Measurements from ENCODE around the gene APAF1. TPM values are rescaled to one million over a fixed set of nuclear protein-coding genes. Genes with fewer than 3 reads are reported as not detected.

The APAF1 gene
- polyA plus RNA-seq, 1 of the 3 experiments (the other 2 are of a cell fraction) = 3.3 TPM

DNA sequence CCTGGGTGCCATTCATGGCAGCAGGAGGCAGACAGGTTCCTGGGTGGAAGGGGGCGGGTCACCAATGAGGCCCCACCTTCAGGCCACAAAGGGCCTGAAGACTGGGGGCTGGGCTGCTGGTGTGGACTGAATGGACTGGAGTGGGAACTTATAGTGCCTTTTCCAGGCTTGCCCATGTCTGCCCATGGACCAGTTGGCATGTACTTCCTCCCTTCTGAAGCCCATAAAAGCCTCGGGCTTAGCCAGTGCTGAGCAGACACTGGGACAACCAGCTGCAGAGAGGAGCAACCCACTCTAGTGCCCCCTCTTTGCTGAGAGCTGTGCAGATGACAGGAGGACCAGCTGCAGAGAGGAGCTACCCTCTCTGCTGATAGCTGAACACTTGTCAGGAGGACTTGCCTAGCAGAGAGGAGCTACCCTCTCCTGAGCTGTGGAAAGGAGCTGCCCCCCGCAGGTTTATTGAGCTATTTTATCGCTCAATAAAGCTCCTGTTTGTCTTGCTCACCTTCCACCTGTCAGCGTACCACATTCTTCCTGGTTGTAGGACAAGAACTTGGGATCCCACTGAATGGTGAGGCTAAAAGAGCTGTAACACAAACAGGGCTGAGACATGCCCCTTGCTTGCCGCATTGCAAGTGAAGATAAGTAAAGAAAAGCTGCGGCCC lies 34.0 kb downstream of the APAF1 start:
- Histone ChIP-seq H3K9me2 (no peaks in the 10 kb centered on the region), H2AFZ (ENCODE audit: low read depth) (no peak overlapping the region), H3K9me3 (no peaks in the 10 kb centered on the region), H3K79me2 (ENCODE audit: insufficient read depth) (no peaks in the 10 kb centered on the region; the same call in 1 of the 2 replicates), H3K4me3 (ENCODE audit: low read depth in 2 of 2, low read length in 1 of 2) (no peak overlapping the region), H3K27ac (ENCODE audit: low read depth in 2 of 2, low read length in 1 of 2) (no peak overlapping the region), H4K20me1 (ENCODE audit: insufficient read depth) (no peaks in the 10 kb centered on the region), H3K4me1 (ENCODE audit: control insufficient read depth in 1 of 2, insufficient read depth in 2 of 2, low read depth in 1 of 2, low read length in 1 of 2) (no peaks in the 10 kb centered on the region), H3K36me3 (replicated peaks in 1 of 2; ENCODE audit: control insufficient read depth in 1 of 2, insufficient read depth in 2 of 2, low read length in 1 of 2) (peaks cover 44 to 78% of the 10 kb centered on the region in 2 experiments), H3K4me2 (no peak overlapping the region), H3K9ac (no peak overlapping the region), H3K27me3 (ENCODE audit: insufficient read depth) (no peaks in the 10 kb centered on the region), H3F3A (replicated peaks; ENCODE audit: insufficient read depth) (no peaks in the 10 kb centered on the region)
- CTCF ChIA-PET = interaction anchor here (0.7 to 1.6 kb wide), 2 partner anchors 113 to 319 kb away, joined by 3 read pairs; no protein-coding TSS in a partner anchor
- TF ChIP-seq RCOR1 (IDR thresholded peaks at IDR 0.05; ENCODE audit: low read length) (no peak), NFIC (IDR thresholded peaks at IDR 0.05; ENCODE audit: borderline replicate concordance) (no peak), FOSL2 (IDR thresholded peaks at IDR 0.05; ENCODE audit: borderline replicate concordance, low read depth) (no peak), FOXJ3 (CRISPR knock-in tag; IDR thresholded peaks at IDR 0.05) (no peak), RFX5 (IDR thresholded peaks at IDR 0.05; ENCODE audit: low read length) (no peak), NRF1 (IDR thresholded peaks at IDR 0.05; ENCODE audit: low read depth, low read length) (no peak), TAF1 (IDR thresholded peaks at IDR 0.05; ENCODE audit: borderline replicate concordance, low read depth, low read length) (no peak)
- TF ChIP-seq, protein P1, sequence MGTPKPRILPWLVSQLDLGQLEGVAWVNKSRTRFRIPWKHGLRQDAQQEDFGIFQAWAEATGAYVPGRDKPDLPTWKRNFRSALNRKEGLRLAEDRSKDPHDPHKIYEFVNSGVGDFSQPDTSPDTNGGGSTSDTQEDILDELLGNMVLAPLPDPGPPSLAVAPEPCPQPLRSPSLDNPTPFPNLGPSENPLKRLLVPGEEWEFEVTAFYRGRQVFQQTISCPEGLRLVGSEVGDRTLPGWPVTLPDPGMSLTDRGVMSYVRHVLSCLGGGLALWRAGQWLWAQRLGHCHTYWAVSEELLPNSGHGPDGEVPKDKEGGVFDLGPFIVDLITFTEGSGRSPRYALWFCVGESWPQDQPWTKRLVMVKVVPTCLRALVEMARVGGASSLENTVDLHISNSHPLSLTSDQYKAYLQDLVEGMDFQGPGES (IDR thresholded peaks at IDR 0.05; ENCODE audit: low read depth, low read length) = no peak
- WGBS (ENCODE audit: low lambda C conversion rate) = 98% methylated on average over 6 of the region's 7 CpGs
- DNase-seq = no peak
- POLR2A ChIA-PET = no interaction called here

DNA sequence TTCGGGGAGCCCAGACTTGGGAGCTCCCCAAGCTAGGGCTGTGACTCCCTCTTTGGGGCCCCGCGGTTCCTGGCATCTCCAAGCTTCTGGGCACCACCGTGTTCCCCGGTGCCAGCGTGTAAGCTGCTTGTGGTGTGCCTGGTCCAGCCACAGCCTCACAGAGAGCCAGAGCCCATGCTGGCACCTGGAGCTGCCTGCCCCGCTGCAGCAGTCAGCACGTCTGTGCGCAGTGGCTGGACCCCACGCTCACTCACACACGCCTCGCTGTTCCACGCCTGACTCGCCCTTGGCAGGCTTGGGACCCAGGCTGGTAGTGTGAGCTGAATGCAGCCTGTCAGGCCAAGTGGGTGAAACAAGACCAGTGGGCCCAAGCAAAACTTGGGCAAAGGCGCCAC lies 34.5 kb downstream of the APAF1 start:
- H3K9me2 ChIP-seq = no peaks in the 10 kb centered on the region
- H3K9me3 ChIP-seq = no peaks in the 10 kb centered on the region
- H4K20me1 ChIP-seq (ENCODE audit: insufficient read depth) = no peaks in the 10 kb centered on the region
- peaks cover 48 to 80% of the 10 kb centered on the region in 2 experiments for H3K36me3 ChIP-seq (replicated peaks in 1 of 2; ENCODE audit: control insufficient read depth in 1 of 2, insufficient read depth in 2 of 2, low read length in 1 of 2)
- TF ChIP-seq GABPA (IDR thresholded peaks at IDR 0.05; ENCODE audit: low read depth) (no peak), SIN3A (IDR thresholded peaks at IDR 0.05; ENCODE audit: borderline replicate concordance, low read depth, low read length) (no peak), RAD21 (IDR thresholded peaks at IDR 0.05; ENCODE audit: low read length) (no peak), NRF1 (IDR thresholded peaks at IDR 0.05; ENCODE audit: low read depth, low read length) (no peak), JUND (IDR thresholded peaks at IDR 0.05) (no peak), SMC3 (IDR thresholded peaks at IDR 0.05; ENCODE audit: low read depth, low read length) (no peak), RCOR1 (IDR thresholded peaks at IDR 0.05; ENCODE audit: low read length) (no peak), FOXJ3 (CRISPR knock-in tag; IDR thresholded peaks at IDR 0.05) (no peak), RFX5 (IDR thresholded peaks at IDR 0.05; ENCODE audit: low read length) (no peak), TAF1 (IDR thresholded peaks at IDR 0.05; ENCODE audit: borderline replicate concordance, low read depth, low read length) (no peak), YY1 (IDR thresholded peaks at IDR 0.05; ENCODE audit: low read depth) (no peak), TEAD4 (IDR thresholded peaks at IDR 0.05; ENCODE audit: borderline replicate concordance, insufficient read depth) (no peak), EZH2phosphoT487 (IDR thresholded peaks at IDR 0.05; ENCODE audit: borderline replicate concordance, low read depth) (no peak), FOSL2 (IDR thresholded peaks at IDR 0.05; ENCODE audit: borderline replicate concordance, low read depth) (no peak), GATA2 (CRISPR knock-in tag; IDR thresholded peaks at IDR 0.05) (no peak), TCF12 (IDR thresholded peaks at IDR 0.05) (no peak), MXI1 (IDR thresholded peaks at IDR 0.05; ENCODE audit: low read depth, low read length) (no peak)
- TF ChIP-seq, protein P2, sequence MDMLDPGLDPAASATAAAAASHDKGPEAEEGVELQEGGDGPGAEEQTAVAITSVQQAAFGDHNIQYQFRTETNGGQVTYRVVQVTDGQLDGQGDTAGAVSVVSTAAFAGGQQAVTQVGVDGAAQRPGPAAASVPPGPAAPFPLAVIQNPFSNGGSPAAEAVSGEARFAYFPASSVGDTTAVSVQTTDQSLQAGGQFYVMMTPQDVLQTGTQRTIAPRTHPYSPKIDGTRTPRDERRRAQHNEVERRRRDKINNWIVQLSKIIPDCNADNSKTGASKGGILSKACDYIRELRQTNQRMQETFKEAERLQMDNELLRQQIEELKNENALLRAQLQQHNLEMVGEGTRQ (IDR thresholded peaks at IDR 0.05; ENCODE audit: borderline replicate concordance, low read depth, low read length) = no peak
- TF ChIP-seq, protein P1 (IDR thresholded peaks at IDR 0.05; ENCODE audit: low read depth, low read length) = no peak
- TF ChIP-seq, protein P3, sequence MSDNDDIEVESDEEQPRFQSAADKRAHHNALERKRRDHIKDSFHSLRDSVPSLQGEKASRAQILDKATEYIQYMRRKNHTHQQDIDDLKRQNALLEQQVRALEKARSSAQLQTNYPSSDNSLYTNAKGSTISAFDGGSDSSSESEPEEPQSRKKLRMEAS (IDR thresholded peaks at IDR 0.05; ENCODE audit: low read depth) = no peak
- no peak overlapping the region for H3K4me3 ChIP-seq (ENCODE audit: low read depth in 2 of 2, low read length in 1 of 2)
- 96% methylated on average over 7 of the region's 15 CpGs for WGBS (ENCODE audit: low lambda C conversion rate)
- ChIA-PET CTCF (interaction anchor here (0.7 to 1.6 kb wide), 2 partner anchors 113 to 319 kb away, joined by 3 read pairs; no protein-coding TSS in a partner anchor), POLR2A (no interaction called here)
- no peaks in the 10 kb centered on the region for H3K27me3 ChIP-seq (ENCODE audit: insufficient read depth)
- H3K4me2 ChIP-seq = no peak overlapping the region
- no peak for DNase-seq
- no peaks in the 10 kb centered on the region for H3F3A ChIP-seq (replicated peaks; ENCODE audit: insufficient read depth)
- no peak overlapping the region for H3K27ac ChIP-seq (ENCODE audit: low read depth in 2 of 2, low read length in 1 of 2)
- no peaks in the 10 kb centered on the region for H3K4me1 ChIP-seq (ENCODE audit: control insufficient read depth in 1 of 2, insufficient read depth in 2 of 2, low read depth in 1 of 2, low read length in 1 of 2)
- H3K79me2 ChIP-seq (ENCODE audit: insufficient read depth) = no peaks in the 10 kb centered on the region
- no peak overlapping the region for H3K9ac ChIP-seq
- H2AFZ ChIP-seq (ENCODE audit: low read depth) = no peak overlapping the region

Data from SK-N-SH (cell line).